HCT116 (cell line): ENCODE results near the gene USP21.

Source experiments
- CTCF ChIP-seq, 3 experiments: fragments of 200-600 bp in 1 of 3; sonication (generic) in 1 of 3; IDR thresholded peaks in 2 of 3; conservative IDR thresholded peaks in 1 of 3; 2 replicates each; pipeline ENCODE4 v1.5.1; 2012 to 2017; ENCODE audit warnings: low read depth in 2 of 3, low read length in 2 of 3, antibody characterized with exemption in 1 of 3, borderline replicate concordance in 1 of 3, control low read depth in 1 of 3, mild to moderate bottlenecking in 1 of 3, mixed read lengths in 1 of 3, mixed run types in 1 of 3, moderate library complexity in 1 of 3; ENCODE audit not compliant: insufficient read depth in 1 of 3
- EZH2phosphoT487 ChIP-seq: fragments of 200-600 bp; IDR thresholded peaks from 2 replicates; pipeline ENCODE4 v1.6.1; 2018; ENCODE audit warnings: antibody characterized with exemption, borderline replicate concordance
- MAX ChIP-seq: IDR thresholded peaks from 2 replicates; pipeline ENCODE4 v1.6.1; 2012
- POLR2A ChIP-seq: IDR thresholded peaks from 2 replicates; pipeline ENCODE4 v1.7.0; 2011; ENCODE audit warnings: borderline replicate concordance; ENCODE audit not compliant: insufficient read depth, insufficient read length; ENCODE audit errors: extremely low read depth
- POLR2AphosphoS5 ChIP-seq: IDR thresholded peaks from 2 replicates; pipeline ENCODE4 v1.6.1; 2011; ENCODE audit warnings: mild to moderate bottlenecking, low read depth, low read length, moderate library complexity
- RAD21 ChIP-seq: IDR thresholded peaks from 2 replicates; pipeline ENCODE4 v1.6.1; 2012; ENCODE audit warnings: low read depth, mild to moderate bottlenecking
- SIN3A ChIP-seq: IDR thresholded peaks from 2 replicates; pipeline ENCODE4 v1.6.1; 2012; ENCODE audit warnings: low read depth
- ZBTB33 ChIP-seq: IDR thresholded peaks from 2 replicates; pipeline ENCODE4 v1.6.1; 2011; ENCODE audit warnings: mild to moderate bottlenecking, low read length, moderate library complexity; ENCODE audit not compliant: insufficient replicate concordance; ENCODE audit errors: extremely low read depth

- TF ChIP-seq MAX (no peak), CTCF (IDR thresholded peaks at IDR 0.05 in 2 of 3, conservative IDR thresholded peaks at IDR 0.05 in 1 of 3; ENCODE audit: borderline replicate concordance in 1 of 3, insufficient read depth in 1 of 3, low read depth in 2 of 3, low read length in 2 of 3) (no peak), ZBTB33 (no peak), RAD21 (no peak), SIN3A (no peak), POLR2AphosphoS5 (no peak), POLR2A (no peak), EZH2phosphoT487 (no peak)
Observed at GRCh38 chr1:161162052-161162451, 2.8 kb downstream of the USP21 start.
